ENCODE data around the gene ABCA9.
"Not testable (repeated sequence)": the region's sequence is repeated elsewhere in the genome, so short reads cannot be mapped to it uniquely, and the experiment has no call there.

ABCA9 gene

DNA sequence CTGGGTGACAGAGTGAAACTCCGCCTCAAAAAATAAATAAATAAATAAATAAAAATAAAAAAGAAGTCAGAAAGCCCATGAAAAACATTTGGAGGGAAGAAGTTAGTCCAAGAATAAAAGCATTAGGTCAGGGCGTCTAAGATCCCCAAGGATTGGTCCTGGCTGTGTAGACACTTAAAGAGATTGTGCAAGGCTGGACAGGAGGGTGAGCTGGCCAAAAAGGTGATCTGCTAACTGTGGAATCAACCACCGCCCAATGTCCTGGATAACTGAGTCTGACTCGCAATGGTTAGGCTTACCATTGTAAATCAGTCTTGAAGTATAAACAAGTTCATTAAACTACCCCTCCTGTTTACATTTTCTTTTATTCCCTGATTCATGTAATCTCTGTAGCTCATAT lies 96.8 kb downstream of the ABCA9 start:
- H3K9me3 ChIP-seq (ENCODE audit: control insufficient read depth, low read length): no peaks in the 10 kb centered on the region
- no peaks in the 10 kb centered on the region for H3K36me3 ChIP-seq (ENCODE audit: control insufficient read depth, insufficient read depth, low read length, severe bottlenecking)
- no peaks in the 10 kb centered on the region for H3K27me3 ChIP-seq (replicated peaks; ENCODE audit: control insufficient read depth, insufficient read depth, low read length)
- no peak overlapping the region for H3K4me3 ChIP-seq (ENCODE audit: low read length)
- no peak overlapping the region for H3K9ac ChIP-seq (ENCODE audit: low read length)
- DNase-seq (ENCODE audit: low read depth): no peak
- peaks cover 3% of the 10 kb centered on the region for H3K4me1 ChIP-seq (ENCODE audit: control insufficient read depth, insufficient read depth, low read length)

DNA sequence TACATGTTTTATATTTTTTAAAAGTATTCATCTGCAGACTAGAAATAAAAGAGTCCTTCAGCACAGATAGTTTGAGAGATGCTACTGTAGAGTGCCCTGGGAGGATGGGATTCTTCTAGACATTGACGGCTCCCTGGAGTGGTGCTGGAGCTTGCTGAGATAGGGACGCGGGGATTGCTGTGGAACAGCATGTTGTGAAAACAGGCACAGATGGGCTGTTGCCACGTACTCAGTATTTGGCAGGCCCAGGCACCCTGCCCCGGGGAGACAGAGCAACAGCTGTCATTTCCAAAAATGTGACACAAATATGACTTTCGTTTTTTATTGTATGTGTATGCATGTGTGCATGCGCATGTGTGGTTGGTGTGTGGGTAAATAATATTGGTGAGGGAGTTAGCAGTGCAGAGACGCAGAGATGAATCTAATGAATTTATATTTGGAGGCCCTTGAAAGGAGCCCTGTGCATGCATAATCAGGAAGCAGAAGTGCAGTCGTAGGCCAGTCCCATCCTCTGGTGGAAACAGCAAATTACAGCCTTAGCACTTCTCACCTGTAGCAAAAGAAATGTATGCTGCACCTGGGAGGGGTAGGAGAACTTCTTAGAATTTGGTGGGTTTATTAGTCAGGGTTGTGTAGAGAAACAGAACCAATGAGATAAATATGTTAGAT lies 99.4 kb downstream of the ABCA9 start:
- Histone ChIP-seq H3K4me1 (ENCODE audit: control insufficient read depth, insufficient read depth, low read length) (peaks cover 3% of the 10 kb centered on the region), H3K9me3 (ENCODE audit: control insufficient read depth, low read length) (no peaks in the 10 kb centered on the region), H3K4me3 (ENCODE audit: low read length) (no peak overlapping the region), H3K9ac (ENCODE audit: low read length) (no peak overlapping the region), H3K36me3 (ENCODE audit: control insufficient read depth, insufficient read depth, low read length, severe bottlenecking) (no peaks in the 10 kb centered on the region), H3K27me3 (replicated peaks; ENCODE audit: control insufficient read depth, insufficient read depth, low read length) (no peaks in the 10 kb centered on the region)
- DNase-seq (ENCODE audit: low read depth): no peak

DNA sequence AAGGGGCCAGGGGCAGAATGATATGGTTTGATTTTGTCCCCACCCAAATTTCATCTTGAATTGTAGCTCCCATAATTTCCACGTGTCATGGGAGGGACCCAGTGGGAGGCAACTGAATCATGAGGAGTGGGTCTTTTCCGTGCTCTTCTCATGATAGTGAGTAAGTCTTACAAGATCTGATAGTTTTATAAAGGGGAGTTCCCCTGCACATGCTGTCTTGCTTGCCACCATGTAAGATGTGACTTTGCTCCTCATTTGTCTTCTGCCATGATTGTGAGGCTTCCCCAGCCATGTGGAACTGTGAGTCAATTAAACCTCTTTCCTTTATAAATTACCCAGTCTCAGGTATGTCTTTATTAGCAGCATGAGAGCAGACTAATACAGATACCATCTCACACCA lies 101.6 kb downstream of the ABCA9 start:
- H3K9ac ChIP-seq (ENCODE audit: low read length); H3K9me3 ChIP-seq (ENCODE audit: control insufficient read depth, low read length); H3K4me1 ChIP-seq (ENCODE audit: control insufficient read depth, insufficient read depth, low read length); H3K36me3 ChIP-seq (ENCODE audit: control insufficient read depth, insufficient read depth, low read length, severe bottlenecking); H3K4me3 ChIP-seq (ENCODE audit: low read length); H3K27me3 ChIP-seq (replicated peaks; ENCODE audit: control insufficient read depth, insufficient read depth, low read length); DNase-seq (ENCODE audit: low read depth): not testable (repeated sequence)

DNA sequence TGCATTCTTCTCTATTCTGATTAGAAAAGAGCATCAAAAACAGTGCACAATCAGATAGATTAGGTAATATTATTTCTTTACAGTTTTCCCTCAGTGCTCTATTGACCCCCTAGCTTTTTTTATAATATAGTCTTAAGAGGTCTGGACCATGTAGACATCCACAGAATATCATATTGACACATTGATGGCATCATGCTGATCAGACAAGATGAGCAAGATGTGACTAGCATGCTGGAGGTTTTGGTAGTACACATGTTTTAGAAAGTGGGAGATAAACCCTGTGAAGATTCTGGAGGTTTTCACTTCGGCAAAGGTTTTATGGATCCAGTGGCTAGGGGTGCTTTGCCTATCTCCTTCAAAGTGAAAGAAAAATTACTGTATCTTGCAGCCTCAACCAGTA lies 102.8 kb downstream of the ABCA9 start:
- Histone ChIP-seq H3K36me3 (ENCODE audit: control insufficient read depth, insufficient read depth, low read length, severe bottlenecking) (no peaks in the 10 kb centered on the region), H3K4me1 (ENCODE audit: control insufficient read depth, insufficient read depth, low read length) (peaks cover 14% of the 10 kb centered on the region), H3K27me3 (replicated peaks; ENCODE audit: control insufficient read depth, insufficient read depth, low read length) (no peaks in the 10 kb centered on the region), H3K9ac (ENCODE audit: low read length) (no peak overlapping the region), H3K9me3 (ENCODE audit: control insufficient read depth, low read length) (no peaks in the 10 kb centered on the region), H3K4me3 (ENCODE audit: low read length) (no peak overlapping the region)
- DNase-seq (ENCODE audit: low read depth): no peak

DNA sequence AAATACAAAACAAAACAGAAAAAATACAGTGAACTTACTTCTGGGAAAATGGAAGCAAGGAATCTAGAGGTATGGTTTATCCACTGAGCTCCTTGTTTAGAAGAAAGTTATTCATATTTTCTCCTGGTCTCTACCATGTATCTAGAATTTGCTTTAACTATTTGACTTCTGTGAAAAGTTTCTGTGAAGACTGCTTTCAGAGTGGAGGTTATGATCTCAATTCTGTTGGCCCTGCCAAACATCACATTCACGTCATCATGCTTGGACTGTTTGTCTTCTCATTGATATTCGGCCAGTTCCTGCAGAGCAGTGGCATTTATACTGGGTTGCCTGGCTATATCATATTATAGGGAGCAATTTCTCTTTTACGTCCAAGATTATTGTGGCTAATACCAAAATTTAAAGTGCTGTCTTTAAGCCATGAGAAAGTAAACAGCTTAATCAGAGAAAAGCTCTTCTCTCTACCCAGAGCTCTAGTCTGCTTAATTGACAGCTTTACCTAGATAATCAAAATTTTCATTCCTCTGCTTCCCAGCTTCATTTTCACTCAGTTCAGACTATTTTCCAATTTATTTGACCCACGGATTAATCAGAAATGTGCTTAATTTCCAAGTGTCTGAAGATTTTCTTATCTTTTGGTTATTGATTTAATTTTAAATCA lies 105.4 kb downstream of the ABCA9 start, which contains the start of gene ABCA8:
TSS of gene ABCA8 (minus strand) at position 212 of the 661 bp plus-strand sequence. CDS start 13,358 bp downstream, outside the sequence.
- peak within 1 kb of the TSS; percentile 79 for H3K4me3 ChIP-seq (ENCODE audit: low read length)
- DNase-seq (ENCODE audit: low read depth): peak; percentile 66

DNA sequence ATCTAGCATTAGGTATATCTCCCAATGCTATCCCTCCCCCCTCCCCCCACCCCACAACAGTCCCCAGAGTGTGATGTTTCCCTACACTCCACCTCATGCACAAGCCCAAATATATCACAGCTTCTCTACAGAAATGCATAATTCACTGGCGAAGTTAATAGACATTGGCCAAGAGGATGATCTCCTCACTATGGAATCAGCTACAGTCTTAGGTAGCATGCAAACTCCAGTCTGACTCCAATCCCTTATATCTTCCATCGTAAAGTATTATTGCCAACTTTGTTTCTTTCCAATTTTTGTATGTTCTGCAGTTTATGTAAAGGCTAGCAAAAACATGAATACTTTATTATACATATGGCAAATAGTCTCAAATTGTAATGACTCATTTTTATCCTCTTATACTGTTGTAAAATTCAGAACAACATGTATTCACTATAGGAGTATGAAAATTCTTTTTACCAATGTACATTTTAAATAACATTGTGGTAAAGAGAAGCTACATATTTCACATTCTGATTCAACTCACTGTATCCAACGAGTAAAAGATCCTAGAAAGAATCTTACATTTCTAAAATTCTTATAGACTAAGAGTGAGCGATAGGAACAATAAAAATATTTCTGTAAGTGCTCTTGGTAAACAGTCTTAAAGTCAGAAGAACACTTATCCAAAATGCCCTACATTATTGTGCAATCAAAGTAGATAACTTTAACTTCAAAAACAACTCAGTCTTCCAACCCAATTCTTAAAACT lies 106.4 kb downstream of the ABCA9 start:
- no peaks in the 10 kb centered on the region for H3K36me3 ChIP-seq (ENCODE audit: control insufficient read depth, insufficient read depth, low read length, severe bottlenecking)
- no peaks in the 10 kb centered on the region for H3K27me3 ChIP-seq (replicated peaks; ENCODE audit: control insufficient read depth, insufficient read depth, low read length)
- peak overlapping the region; percentile 79 for H3K4me3 ChIP-seq (ENCODE audit: low read length)
- H3K9me3 ChIP-seq (ENCODE audit: control insufficient read depth, low read length): no peaks in the 10 kb centered on the region
- DNase-seq (ENCODE audit: low read depth): peak; percentile 65
- H3K9ac ChIP-seq (ENCODE audit: low read length): peak overlapping the region; percentile 76
- H3K4me1 ChIP-seq (ENCODE audit: control insufficient read depth, insufficient read depth, low read length): peaks cover 11% of the 10 kb centered on the region

More for the DNA sequence above, 105.4 kb downstream of the ABCA9 start, which contains the start of gene ABCA8:
- H3K9ac ChIP-seq (ENCODE audit: low read length): peak within 1 kb of the TSS; percentile 76
- no peaks in the 10 kb centered on the region for H3K27me3 ChIP-seq (replicated peaks; ENCODE audit: control insufficient read depth, insufficient read depth, low read length)
- no peaks in the 10 kb centered on the region for H3K9me3 ChIP-seq (ENCODE audit: control insufficient read depth, low read length)
- H3K36me3 ChIP-seq (ENCODE audit: control insufficient read depth, insufficient read depth, low read length, severe bottlenecking): no peaks in the 10 kb centered on the region
- peaks cover 11% of the 10 kb centered on the region for H3K4me1 ChIP-seq (ENCODE audit: control insufficient read depth, insufficient read depth, low read length)

DNA sequence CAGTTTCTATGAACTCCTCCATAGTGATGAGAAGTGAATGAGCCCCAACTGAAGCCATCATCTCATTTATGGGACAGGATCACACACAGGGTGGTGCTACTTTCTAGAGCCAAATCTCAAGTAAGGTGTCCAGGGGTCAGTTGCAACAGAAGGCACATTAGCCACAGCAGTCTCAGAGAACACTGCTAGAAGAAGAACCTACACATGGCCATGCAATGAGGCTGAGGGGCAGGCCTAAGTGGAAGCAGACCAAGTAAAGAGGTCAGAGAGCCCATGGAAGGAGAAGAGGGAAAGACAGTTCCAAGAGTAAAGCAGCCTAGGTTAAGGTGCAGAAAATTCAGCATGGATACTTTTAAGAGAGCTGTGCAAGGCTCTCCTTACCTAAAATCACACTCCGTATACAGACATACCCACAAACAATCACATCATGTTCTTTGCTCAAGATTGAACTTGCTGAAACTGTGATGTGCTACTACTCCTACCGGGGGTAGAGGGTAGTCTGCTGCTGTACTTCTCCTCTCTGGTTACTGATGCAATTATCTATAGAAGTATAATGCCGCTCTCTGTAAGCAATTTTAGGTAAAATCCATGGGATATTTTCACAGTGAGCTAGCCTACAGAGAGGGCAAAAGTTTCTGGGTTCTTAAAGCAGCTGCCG lies 107.3 kb downstream of the ABCA9 start:
- DNase-seq (ENCODE audit: low read depth): no peak
- H3K27me3 ChIP-seq (replicated peaks; ENCODE audit: control insufficient read depth, insufficient read depth, low read length): no peaks in the 10 kb centered on the region
- H3K9ac ChIP-seq (ENCODE audit: low read length): no peak overlapping the region
- H3K4me1 ChIP-seq (ENCODE audit: control insufficient read depth, insufficient read depth, low read length): peaks cover 11% of the 10 kb centered on the region
- H3K4me3 ChIP-seq (ENCODE audit: low read length): peak overlapping the region; percentile 79
- H3K9me3 ChIP-seq (ENCODE audit: control insufficient read depth, low read length): no peaks in the 10 kb centered on the region
- H3K36me3 ChIP-seq (ENCODE audit: control insufficient read depth, insufficient read depth, low read length, severe bottlenecking): no peaks in the 10 kb centered on the region

DNA sequence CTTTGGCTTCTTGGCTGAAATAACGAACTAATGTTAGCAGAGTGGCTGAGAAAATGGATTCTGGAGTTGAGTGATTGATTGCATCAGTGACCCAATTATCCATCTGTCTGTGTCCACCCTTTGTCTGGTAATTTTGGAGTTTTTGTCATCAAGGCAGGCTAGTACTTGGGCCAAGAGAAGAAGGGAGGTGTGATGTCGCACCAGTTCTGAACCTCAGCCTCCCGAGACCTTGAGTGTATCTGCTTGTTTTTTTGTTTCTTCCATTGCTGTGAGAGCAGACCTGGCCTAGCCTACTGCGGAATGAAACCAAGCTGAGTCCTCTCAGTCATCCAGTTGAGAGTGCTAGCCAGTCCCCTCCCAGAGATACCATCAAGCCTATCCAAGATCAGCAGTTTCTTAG lies 110.0 kb downstream of the ABCA9 start:
- Histone ChIP-seq H3K4me1 (ENCODE audit: control insufficient read depth, insufficient read depth, low read length) (peaks cover 11% of the 10 kb centered on the region), H3K27me3 (replicated peaks; ENCODE audit: control insufficient read depth, insufficient read depth, low read length) (no peaks in the 10 kb centered on the region), H3K4me3 (ENCODE audit: low read length) (peak overlapping the region; percentile 38), H3K36me3 (ENCODE audit: control insufficient read depth, insufficient read depth, low read length, severe bottlenecking) (no peaks in the 10 kb centered on the region), H3K9ac (ENCODE audit: low read length) (no peak overlapping the region), H3K9me3 (ENCODE audit: control insufficient read depth, low read length) (no peaks in the 10 kb centered on the region)
- DNase-seq (ENCODE audit: low read depth): no peak

DNA sequence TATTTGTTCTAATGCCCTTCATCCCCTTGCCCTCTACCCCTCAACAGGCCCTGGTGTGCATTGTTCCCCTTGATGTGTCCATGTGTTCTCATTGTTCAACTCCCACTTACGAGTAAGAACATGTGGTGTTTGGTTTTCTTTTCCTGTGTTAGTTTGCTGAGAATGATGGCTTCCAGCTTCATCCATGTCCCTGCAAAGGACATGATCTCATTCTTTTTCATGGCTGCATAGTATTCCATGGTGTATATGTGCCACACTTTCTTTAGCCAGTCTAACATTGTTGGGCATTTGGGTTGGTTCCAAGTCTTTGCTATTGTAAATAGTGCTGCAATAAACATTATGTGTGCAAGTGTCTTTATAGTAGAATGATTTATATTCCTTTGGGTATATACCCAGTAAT lies 112.9 kb downstream of the ABCA9 start:
- H3K27me3 ChIP-seq (replicated peaks; ENCODE audit: control insufficient read depth, insufficient read depth, low read length); H3K4me3 ChIP-seq (ENCODE audit: low read length); H3K36me3 ChIP-seq (ENCODE audit: control insufficient read depth, insufficient read depth, low read length, severe bottlenecking); H3K9me3 ChIP-seq (ENCODE audit: control insufficient read depth, low read length); H3K4me1 ChIP-seq (ENCODE audit: control insufficient read depth, insufficient read depth, low read length); H3K9ac ChIP-seq (ENCODE audit: low read length); DNase-seq (ENCODE audit: low read depth): not testable (repeated sequence)

DNA sequence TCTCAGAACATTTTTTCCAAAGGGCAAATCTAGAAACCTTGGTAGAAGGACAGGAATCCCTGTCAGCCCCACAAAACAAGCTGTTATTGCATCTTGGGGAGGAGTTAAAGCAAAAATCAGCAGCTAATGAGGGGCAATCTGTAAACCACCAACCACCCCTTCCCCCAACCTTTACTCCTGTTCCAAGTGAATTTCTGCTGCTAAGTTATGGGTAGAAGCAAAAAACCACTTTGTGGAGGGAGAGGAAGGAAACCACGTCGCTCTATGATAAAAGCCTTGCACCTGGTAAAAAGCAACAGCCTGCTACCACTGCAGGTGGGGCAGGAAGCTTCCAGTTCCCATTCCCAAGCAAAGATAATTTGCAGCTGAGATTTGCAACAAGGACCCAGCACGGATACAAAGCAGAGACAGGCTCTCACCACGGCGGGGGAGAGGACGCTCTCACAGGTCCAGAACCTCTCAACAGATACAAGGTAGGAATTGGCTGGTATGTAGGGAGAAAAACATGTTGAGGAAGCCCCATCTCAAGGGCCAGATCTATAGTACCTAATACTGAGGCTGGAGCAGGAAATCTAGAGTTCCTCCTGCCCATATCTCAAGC lies 116.2 kb downstream of the ABCA9 start:
- H3K27me3 ChIP-seq (replicated peaks; ENCODE audit: control insufficient read depth, insufficient read depth, low read length): no peaks in the 10 kb centered on the region
- no peak for DNase-seq (ENCODE audit: low read depth)
- no peak overlapping the region for H3K9ac ChIP-seq (ENCODE audit: low read length)

DNA sequence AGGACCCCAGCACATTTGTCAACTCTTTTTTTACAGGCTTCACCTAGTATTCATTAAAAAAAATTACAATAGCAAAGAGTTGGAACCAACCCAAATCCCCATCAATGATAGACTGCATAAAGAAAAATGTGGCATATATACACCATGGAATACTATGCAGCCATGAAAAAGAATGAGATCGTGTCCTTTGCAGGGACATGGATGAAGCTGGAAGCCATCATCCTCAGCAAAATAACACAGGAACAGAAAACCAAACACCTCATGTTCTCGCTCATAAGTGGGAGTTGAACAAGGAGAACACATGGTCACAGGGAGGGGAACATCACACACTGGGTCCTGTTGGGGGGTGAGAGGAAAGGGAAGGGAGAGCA lies 116.9 kb downstream of the ABCA9 start:
- not testable (repeated sequence) for H3K4me3 ChIP-seq (ENCODE audit: low read length); H3K27me3 ChIP-seq (replicated peaks; ENCODE audit: control insufficient read depth, insufficient read depth, low read length); H3K9ac ChIP-seq (ENCODE audit: low read length); H3K36me3 ChIP-seq (ENCODE audit: control insufficient read depth, insufficient read depth, low read length, severe bottlenecking); DNase-seq (ENCODE audit: low read depth); H3K9me3 ChIP-seq (ENCODE audit: control insufficient read depth, low read length); H3K4me1 ChIP-seq (ENCODE audit: control insufficient read depth, insufficient read depth, low read length)

More for the DNA sequence above, 116.2 kb downstream of the ABCA9 start:
- H3K9me3 ChIP-seq (ENCODE audit: control insufficient read depth, low read length): no peaks in the 10 kb centered on the region
- no peak overlapping the region for H3K4me3 ChIP-seq (ENCODE audit: low read length)
- H3K4me1 ChIP-seq (ENCODE audit: control insufficient read depth, insufficient read depth, low read length): no peaks in the 10 kb centered on the region
- peaks cover under 1% of the 10 kb centered on the region for H3K36me3 ChIP-seq (ENCODE audit: control insufficient read depth, insufficient read depth, low read length, severe bottlenecking)

All from adipocyte (in vitro differentiated cells).